Ecto neural progenitor cell (in vitro differentiated cells): ENCODE data around the gene EVI5L.
"Not testable (repeated sequence)": the region's sequence is repeated elsewhere in the genome, so short reads cannot be mapped to it uniquely, and the experiment has no call there.

Experiments
- DNase-seq: peaks from one replicate; pipeline ENCODE4 v3.0.0-alpha.2; 2018; ENCODE audit warnings: low spot score

Gene EVI5L

GRCh38 chr19:7829561-7830271, at the start of gene EVI5L:
TSS of gene EVI5L (plus strand) at chr19:7830218. CDS start at chr19:7846543, 16,325 bp downstream.
- DNase-seq, result peak; percentile 99

GRCh38 chr19:7781157-7781556, 48.9 kb upstream of the EVI5L start:
- DNase-seq, result no peak

- DNase-seq, result no peak
These were observed 46.0 kb upstream of the EVI5L start for GRCh38 chr19:7783991-7784423.

- DNase-seq, result no peak
These were observed 45.2 kb upstream of the EVI5L start for GRCh38 chr19:7784856-7785255.

- no peak for DNase-seq
These were observed 42.9 kb upstream of the EVI5L start for GRCh38 chr19:7787141-7787540.

- no peak for DNase-seq
These were observed 42.3 kb upstream of the EVI5L start for GRCh38 chr19:7787602-7788177.

GRCh38 chr19:7788178-7788932, 41.7 kb upstream of the EVI5L start:
- DNase-seq, result no peak

- no peak for DNase-seq
These were observed 41.1 kb upstream of the EVI5L start for GRCh38 chr19:7788933-7789323.

- peak; percentile 60 for DNase-seq
These were observed 40.6 kb upstream of the EVI5L start for GRCh38 chr19:7789447-7789846.

GRCh38 chr19:7790416-7790815, 39.6 kb upstream of the EVI5L start:
- DNase-seq, result no peak

- no peak for DNase-seq
These were observed 37.7 kb upstream of the EVI5L start for GRCh38 chr19:7792281-7792680.

GRCh38 chr19:7792701-7793100, 37.3 kb upstream of the EVI5L start:
- not testable (repeated sequence) for DNase-seq

- DNase-seq, result no peak
These were observed 36.5 kb upstream of the EVI5L start for GRCh38 chr19:7793493-7793892.

GRCh38 chr19:7795555-7796161, 34.4 kb upstream of the EVI5L start:
- no peak for DNase-seq

- DNase-seq, result peak; percentile 79
These were observed 30.2 kb upstream of the EVI5L start for GRCh38 chr19:7799640-7800355.

- no peak for DNase-seq
These were observed 28.9 kb upstream of the EVI5L start for GRCh38 chr19:7801020-7801570.

GRCh38 chr19:7806234-7806633, 23.8 kb upstream of the EVI5L start:
- no peak for DNase-seq

- no peak for DNase-seq
These were observed 23.1 kb upstream of the EVI5L start for GRCh38 chr19:7806876-7807275.

- no peak for DNase-seq
These were observed 21.9 kb upstream of the EVI5L start for GRCh38 chr19:7808108-7808507.

GRCh38 chr19:7811989-7812388, 18.0 kb upstream of the EVI5L start:
- DNase-seq, result no peak

- no peak for DNase-seq
These were observed 14.7 kb upstream of the EVI5L start for GRCh38 chr19:7815325-7815724.

- DNase-seq, result not testable (repeated sequence)
These were observed 14.0 kb upstream of the EVI5L start for GRCh38 chr19:7816040-7816439.
